Loucy (cell line): ENCODE results near the gene CERS6.

Experiments used
- H2AFZ ChIP-seq: fragments of 200-600 bp; sonication (generic); 2 replicates; pipeline ENCODE4 v1.6.0; 2016; ENCODE audit warnings: antibody characterized with exemption, mild to moderate bottlenecking, low read length, moderate library complexity
- H3F3A ChIP-seq: fragments of 200-600 bp; 2 replicates; pipeline ENCODE4 v1.6.0; 2016; ENCODE audit warnings: antibody characterized with exemption, low read depth, mild to moderate bottlenecking
- H3K27me3 ChIP-seq: fragments of 200-600 bp; sonication (generic); 2 replicates; pipeline ENCODE4 v1.6.1; 2014; ENCODE audit warnings: low read length, mild to moderate bottlenecking; ENCODE audit not compliant: insufficient read depth, poor library complexity, severe bottlenecking
- H3K36me3 ChIP-seq: fragments of 200-600 bp; sonication (generic); 2 replicates; pipeline ENCODE4 v1.6.1; 2016; ENCODE audit warnings: low read length; ENCODE audit not compliant: insufficient read depth
- H3K4me1 ChIP-seq: fragments of 200-600 bp; sonication (generic); 2 replicates; pipeline ENCODE4 v1.5.1; 2014; ENCODE audit warnings: low read length, mild to moderate bottlenecking; ENCODE audit not compliant: insufficient read depth, poor library complexity, severe bottlenecking
- H3K4me2 ChIP-seq: fragments of 200-600 bp; sonication (generic); 2 replicates; pipeline ENCODE4 v1.6.0; 2014; ENCODE audit warnings: antibody characterized with exemption, low read length, low read depth, mild to moderate bottlenecking; ENCODE audit not compliant: poor library complexity, severe bottlenecking
- H3K4me3 ChIP-seq: fragments of 200-600 bp; sonication (generic); 2 replicates; pipeline ENCODE4 v1.5.1; 2014; ENCODE audit warnings: low read length, mild to moderate bottlenecking, mixed read lengths; ENCODE audit not compliant: poor library complexity, severe bottlenecking
- H3K79me2 ChIP-seq: fragments of 200-600 bp; sonication (generic); 2 replicates; pipeline ENCODE4 v1.6.1; 2014; ENCODE audit warnings: low read length; ENCODE audit not compliant: insufficient read depth
- H3K9ac ChIP-seq: fragments of 200-600 bp; sonication (generic); 2 replicates; pipeline ENCODE4 v1.6.0; 2014; ENCODE audit warnings: mild to moderate bottlenecking, low read depth, low read length, moderate library complexity; ENCODE audit not compliant: poor library complexity, severe bottlenecking
- H3K9me2 ChIP-seq: fragments of 200-600 bp; sonication (generic); replicated peaks from 2 replicates; pipeline ENCODE4 v1.6.1; 2016; ENCODE audit warnings: low read depth, low read length, mixed read lengths
- H3K9me3 ChIP-seq: fragments of 200-600 bp; sonication (generic); 2 replicates; pipeline ENCODE4 v1.6.1; 2014; ENCODE audit warnings: mild to moderate bottlenecking, antibody characterized with exemption, low read length, low read depth; ENCODE audit not compliant: insufficient read depth
- H4K20me1 ChIP-seq: fragments of 200-600 bp; sonication (generic); 2 replicates; pipeline ENCODE4 v1.6.0; 2014; ENCODE audit warnings: antibody characterized with exemption, low read length, mild to moderate bottlenecking; ENCODE audit not compliant: insufficient read depth, poor library complexity, severe bottlenecking
- EZH2phosphoT487 ChIP-seq: fragments of 200-600 bp; IDR thresholded peaks from 2 replicates; pipeline ENCODE4 v1.6.1; 2018; ENCODE audit warnings: antibody characterized with exemption, mild to moderate bottlenecking, moderate library complexity, borderline replicate concordance
- TF ChIP-seq, protein P1 (sequence below): fragments of 200-600 bp; sonication (generic); conservative IDR thresholded peaks from 2 replicates; pipeline ENCODE4 v1.5.1; 2014; ENCODE audit warnings: mild to moderate bottlenecking, antibody characterized with exemption, low read length

Gene CERS6

DNA sequence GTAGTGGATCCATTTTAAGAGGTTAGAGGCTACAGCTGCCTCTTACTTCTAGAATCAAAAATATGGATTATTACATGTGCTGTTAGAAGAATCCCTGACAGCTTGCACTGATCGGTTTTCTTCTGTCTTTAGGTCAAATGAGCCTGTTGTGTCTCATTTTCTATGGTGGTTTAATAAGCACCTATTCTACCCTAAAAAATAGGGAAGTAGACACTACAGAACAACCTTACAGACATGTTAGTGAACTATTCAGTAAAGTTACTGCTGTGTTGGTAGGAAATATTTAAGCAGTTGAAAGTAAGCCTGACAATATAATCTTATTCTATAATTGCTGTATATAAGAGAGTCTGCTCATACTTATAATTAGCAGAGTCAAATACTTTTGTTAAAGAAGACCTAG, 177.8 kb downstream of the CERS6 start:
- Histone ChIP-seq H3K27me3 (no peaks in the 10 kb centered on the region), H3K36me3 (no peaks in the 10 kb centered on the region; the same call in 1 of the 2 replicates), H3K9ac (no peak overlapping the region), H3K4me3 (no peak overlapping the region), H3K9me2 (no peaks in the 10 kb centered on the region), H3K79me2 (no peaks in the 10 kb centered on the region), H4K20me1 (no peaks in the 10 kb centered on the region), H3K9me3 (no peaks in the 10 kb centered on the region), H2AFZ (no peak overlapping the region), H3F3A (0 out of 2 replicates have a peak, but pooled peaks cover under 1% of the 10 kb centered on the region), H3K4me1 (no peaks in the 10 kb centered on the region), H3K4me2 (no peak overlapping the region)
- TF ChIP-seq, protein P1, sequence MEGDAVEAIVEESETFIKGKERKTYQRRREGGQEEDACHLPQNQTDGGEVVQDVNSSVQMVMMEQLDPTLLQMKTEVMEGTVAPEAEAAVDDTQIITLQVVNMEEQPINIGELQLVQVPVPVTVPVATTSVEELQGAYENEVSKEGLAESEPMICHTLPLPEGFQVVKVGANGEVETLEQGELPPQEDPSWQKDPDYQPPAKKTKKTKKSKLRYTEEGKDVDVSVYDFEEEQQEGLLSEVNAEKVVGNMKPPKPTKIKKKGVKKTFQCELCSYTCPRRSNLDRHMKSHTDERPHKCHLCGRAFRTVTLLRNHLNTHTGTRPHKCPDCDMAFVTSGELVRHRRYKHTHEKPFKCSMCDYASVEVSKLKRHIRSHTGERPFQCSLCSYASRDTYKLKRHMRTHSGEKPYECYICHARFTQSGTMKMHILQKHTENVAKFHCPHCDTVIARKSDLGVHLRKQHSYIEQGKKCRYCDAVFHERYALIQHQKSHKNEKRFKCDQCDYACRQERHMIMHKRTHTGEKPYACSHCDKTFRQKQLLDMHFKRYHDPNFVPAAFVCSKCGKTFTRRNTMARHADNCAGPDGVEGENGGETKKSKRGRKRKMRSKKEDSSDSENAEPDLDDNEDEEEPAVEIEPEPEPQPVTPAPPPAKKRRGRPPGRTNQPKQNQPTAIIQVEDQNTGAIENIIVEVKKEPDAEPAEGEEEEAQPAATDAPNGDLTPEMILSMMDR, result no peak
- TF ChIP-seq EZH2phosphoT487, result no peak

DNA sequence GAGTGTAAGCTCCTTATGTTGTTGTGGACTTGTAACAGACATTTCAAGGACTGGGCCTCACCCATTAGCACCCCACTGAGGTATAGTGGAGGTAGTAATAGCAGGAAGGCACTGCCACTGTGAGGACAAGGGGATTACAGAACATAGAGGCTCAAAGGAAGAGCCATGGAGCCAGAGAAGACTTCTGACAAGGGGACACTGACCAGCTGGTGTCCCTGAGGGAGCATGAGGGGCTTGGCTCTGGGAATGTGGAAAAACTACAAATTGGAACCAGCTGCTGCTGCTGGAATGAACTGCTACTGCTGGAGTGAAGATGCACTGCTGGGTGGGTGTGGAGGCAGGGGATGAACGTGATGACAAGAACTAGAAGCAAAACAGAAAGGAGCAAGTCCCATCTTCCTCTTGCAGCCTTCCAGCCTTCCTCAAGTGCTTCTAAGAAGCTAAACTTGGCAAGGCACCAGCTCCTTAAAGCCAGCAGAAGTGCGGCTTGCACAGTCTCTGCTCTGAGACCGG, 179.0 kb downstream of the CERS6 start:
- no peaks in the 10 kb centered on the region for H3K4me1 ChIP-seq
- no peak overlapping the region for H2AFZ ChIP-seq
- 0 out of 2 replicates have a peak, but pooled peaks cover 7% of the 10 kb centered on the region for H3K79me2 ChIP-seq
- no peaks in the 10 kb centered on the region; the same call in 1 of the 2 replicates for H3K36me3 ChIP-seq
- H3K4me3 ChIP-seq, result no peak overlapping the region
- H3K27me3 ChIP-seq, result no peaks in the 10 kb centered on the region
- H3K9me2 ChIP-seq, result no peaks in the 10 kb centered on the region
- H3K9ac ChIP-seq, result no peak overlapping the region
- no peaks in the 10 kb centered on the region for H3K9me3 ChIP-seq
- H3F3A ChIP-seq, result no peaks in the 10 kb centered on the region
- no peaks in the 10 kb centered on the region for H4K20me1 ChIP-seq
- no peak overlapping the region for H3K4me2 ChIP-seq
- TF ChIP-seq EZH2phosphoT487, result no peak
- TF ChIP-seq, protein P1, result no peak

DNA sequence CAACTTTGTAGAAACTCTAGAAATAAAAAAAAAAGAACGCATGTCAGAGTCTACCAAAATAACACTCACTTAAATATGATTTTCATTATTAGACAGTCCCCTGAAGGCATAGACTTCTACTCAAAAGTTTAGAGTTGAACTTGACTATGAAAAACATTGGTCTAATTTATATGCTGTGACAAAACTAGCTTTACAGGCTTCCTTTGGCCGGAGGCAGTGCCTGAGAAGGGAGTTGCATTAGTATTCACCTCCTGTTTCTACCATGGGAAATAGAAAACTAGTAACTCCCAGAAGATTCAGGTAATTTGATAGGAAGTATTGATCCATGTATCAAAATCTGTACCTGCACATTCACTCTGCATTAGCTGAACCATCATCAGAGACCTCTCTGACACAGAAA, 182.9 kb downstream of the CERS6 start:
- no peak overlapping the region for H3K9ac ChIP-seq
- H3K36me3 ChIP-seq, result no peaks in the 10 kb centered on the region; the same call in 1 of the 2 replicates
- no peaks in the 10 kb centered on the region for H3F3A ChIP-seq
- H3K4me1 ChIP-seq, result no peaks in the 10 kb centered on the region
- no peaks in the 10 kb centered on the region for H3K27me3 ChIP-seq
- no peak overlapping the region for H3K4me3 ChIP-seq
- H3K9me3 ChIP-seq, result no peaks in the 10 kb centered on the region
- TF ChIP-seq, protein P1, result no peak
- TF ChIP-seq EZH2phosphoT487, result no peak
- no peaks in the 10 kb centered on the region for H3K9me2 ChIP-seq
- H3K79me2 ChIP-seq, result 0 out of 2 replicates have a peak, but pooled peaks cover 11% of the 10 kb centered on the region
- no peak overlapping the region for H3K4me2 ChIP-seq
- H2AFZ ChIP-seq, result no peak overlapping the region
- no peaks in the 10 kb centered on the region for H4K20me1 ChIP-seq
